Muscle layer of duodenum (tissue), 2 donors: ENCODE measurements around the gene RAB7A.

ENCODE experiments used
- H3K27ac ChIP-seq: one replicate; pipeline ENCODE4 v1.7.0; 2013; ENCODE audit warnings: mild to moderate bottlenecking, low read length
- H3K27me3 ChIP-seq: one replicate; pipeline ENCODE4 v1.7.0; 2013; ENCODE audit warnings: low read depth, mild to moderate bottlenecking, control low read depth, low read length
- H3K36me3 ChIP-seq, 2 donors: one replicate each; pipeline ENCODE4 v1.7.0; 2013; ENCODE audit warnings: low read length in 2 of 2, control low read depth in 1 of 2, mild to moderate bottlenecking in 1 of 2; ENCODE audit not compliant: insufficient read depth in 2 of 2, control insufficient read depth in 1 of 2
- H3K4me1 ChIP-seq, 2 donors: one replicate each; pipeline ENCODE4 v1.7.0; 2013; ENCODE audit warnings: low read length in 2 of 2, mild to moderate bottlenecking in 2 of 2, control low read depth in 1 of 2, moderate library complexity in 1 of 2; ENCODE audit not compliant: insufficient read depth in 2 of 2, control insufficient read depth in 1 of 2
- H3K4me3 ChIP-seq, 2 donors: one replicate each; pipeline ENCODE4 v1.7.0; 2013; ENCODE audit warnings: low read length in 2 of 2, low read depth in 1 of 2, mild to moderate bottlenecking in 1 of 2
- H3K9me3 ChIP-seq, 2 donors: one replicate each; pipeline ENCODE4 v1.7.0; 2013; ENCODE audit warnings: low read length in 2 of 2, control low read depth in 1 of 2, mild to moderate bottlenecking in 1 of 2; ENCODE audit not compliant: control insufficient read depth in 1 of 2
- donor health status: healthy.

RAB7A gene

GRCh38 chr3:128775906-128776542 is 50.0 kb downstream of the RAB7A start:
- peaks cover 13 to 57% of the 10 kb centered on the region in 2 donors for H3K4me1 ChIP-seq

GRCh38 chr3:128780101-128780837 is 54.3 kb downstream of the RAB7A start:
- Histone ChIP-seq H3K4me1 (peaks cover 29 to 71% of the 10 kb centered on the region in 2 donors), H3K27me3 (no peaks in the 10 kb centered on the region), H3K4me3 (no peak overlapping the region), H3K9me3 (no peaks in the 10 kb centered on the region), H3K36me3 (no peaks in the 10 kb centered on the region), H3K27ac (no peak overlapping the region)

More at GRCh38 chr3:128775906-128776542, 50.0 kb downstream of the RAB7A start:
- Histone ChIP-seq H3K27ac (no peak overlapping the region), H3K9me3 (no peaks in the 10 kb centered on the region), H3K27me3 (no peaks in the 10 kb centered on the region), H3K4me3 (no peak overlapping the region), H3K36me3 (no peaks in the 10 kb centered on the region)

- no peak overlapping the region for H3K27ac ChIP-seq
- no peaks in the 10 kb centered on the region for H3K36me3 ChIP-seq
- H3K4me1 ChIP-seq: peaks cover 29 to 70% of the 10 kb centered on the region in 2 donors
- H3K4me3 ChIP-seq: no peak overlapping the region
- H3K27me3 ChIP-seq: no peaks in the 10 kb centered on the region
- no peaks in the 10 kb centered on the region for H3K9me3 ChIP-seq
Observed at GRCh38 chr3:128781164-128781563, 55.2 kb downstream of the RAB7A start.

- Histone ChIP-seq H3K27me3 (no peaks in the 10 kb centered on the region), H3K4me3 (no peak overlapping the region), H3K4me1 (peaks cover 29 to 79% of the 10 kb centered on the region in 2 donors), H3K36me3 (no peaks in the 10 kb centered on the region), H3K27ac (no peak overlapping the region), H3K9me3 (no peaks in the 10 kb centered on the region)
Observed at GRCh38 chr3:128782282-128783146, 56.5 kb downstream of the RAB7A start.

- no peak overlapping the region for H3K27ac ChIP-seq
- H3K4me1 ChIP-seq: peaks cover 29 to 83% of the 10 kb centered on the region in 2 donors
- H3K36me3 ChIP-seq: no peaks in the 10 kb centered on the region
- H3K9me3 ChIP-seq: no peaks in the 10 kb centered on the region
- H3K27me3 ChIP-seq: no peaks in the 10 kb centered on the region
- H3K4me3 ChIP-seq: no peak overlapping the region
Observed at GRCh38 chr3:128783774-128784173, 57.8 kb downstream of the RAB7A start.

GRCh38 chr3:128784232-128784631 is 58.2 kb downstream of the RAB7A start:
- no peaks in the 10 kb centered on the region for H3K9me3 ChIP-seq
- no peak overlapping the region for H3K27ac ChIP-seq
- peaks cover 29 to 81% of the 10 kb centered on the region in 2 donors for H3K4me1 ChIP-seq
- H3K27me3 ChIP-seq: no peaks in the 10 kb centered on the region
- no peaks in the 10 kb centered on the region for H3K36me3 ChIP-seq
- H3K4me3 ChIP-seq: no peak overlapping the region

- no peaks in the 10 kb centered on the region for H3K9me3 ChIP-seq
- H3K27me3 ChIP-seq: no peaks in the 10 kb centered on the region
- peaks cover 27 to 80% of the 10 kb centered on the region in 2 donors for H3K4me1 ChIP-seq
- no peaks in the 10 kb centered on the region for H3K36me3 ChIP-seq
- H3K4me3 ChIP-seq: no peak overlapping the region
- H3K27ac ChIP-seq: no peak overlapping the region
Observed at GRCh38 chr3:128784843-128785242, 58.9 kb downstream of the RAB7A start.

- H3K36me3 ChIP-seq: no peaks in the 10 kb centered on the region
- H3K4me1 ChIP-seq: peaks cover 15 to 69% of the 10 kb centered on the region in 2 donors
- no peak overlapping the region for H3K4me3 ChIP-seq
- H3K27ac ChIP-seq: no peak overlapping the region
- no peaks in the 10 kb centered on the region for H3K27me3 ChIP-seq
- no peaks in the 10 kb centered on the region for H3K9me3 ChIP-seq
Observed at GRCh38 chr3:128786434-128787020, 60.5 kb downstream of the RAB7A start.

GRCh38 chr3:128787256-128788253 is 61.6 kb downstream of the RAB7A start:
- no peaks in the 10 kb centered on the region for H3K9me3 ChIP-seq
- peaks cover 8 to 63% of the 10 kb centered on the region in 2 donors for H3K4me1 ChIP-seq
- H3K36me3 ChIP-seq: no peaks in the 10 kb centered on the region
- no peak overlapping the region for H3K4me3 ChIP-seq
- H3K27me3 ChIP-seq: no peaks in the 10 kb centered on the region
- no peak overlapping the region for H3K27ac ChIP-seq

- H3K4me3 ChIP-seq: no peak overlapping the region
- no peaks in the 10 kb centered on the region for H3K9me3 ChIP-seq
- H3K4me1 ChIP-seq: peaks cover 6 to 63% of the 10 kb centered on the region in 2 donors
- H3K36me3 ChIP-seq: no peaks in the 10 kb centered on the region
- H3K27ac ChIP-seq: no peak overlapping the region
- H3K27me3 ChIP-seq: no peaks in the 10 kb centered on the region
Observed at GRCh38 chr3:128788268-128788869, 62.4 kb downstream of the RAB7A start.
